Liver (tissue), 9 donors: ENCODE results near the gene TMC1. TPM values are rescaled to one million over a fixed set of nuclear protein-coding genes. Genes with fewer than 3 reads are reported as not detected.

Experiments used
- DNase-seq: peaks from one replicate; pipeline ENCODE4 v3.0.0-alpha.2; 2017; ENCODE audit warnings: low spot score
- H3K27ac ChIP-seq, 2 donors: one replicate each; pipeline ENCODE4 v1.7.0; 2013; ENCODE audit warnings: inconsistent platforms in 2 of 2, low read length in 2 of 2, control low read depth in 1 of 2, low read depth in 1 of 2, mild to moderate bottlenecking in 1 of 2
- H3K27me3 ChIP-seq, 4 donors: one replicate each; pipeline versions ENCODE4 v1.6.1 to v1.7.0; 2013; ENCODE audit warnings: low read length in 3 of 4, inconsistent platforms in 1 of 4, mild to moderate bottlenecking in 1 of 4, moderate library complexity in 1 of 4; ENCODE audit not compliant: control insufficient read depth in 4 of 4, insufficient read depth in 4 of 4
- H3K36me3 ChIP-seq, 4 donors: one replicate each; pipeline versions ENCODE4 v1.6.1 to v1.7.0; 2013; ENCODE audit warnings: low read length in 3 of 4, mild to moderate bottlenecking in 3 of 4, low read depth in 1 of 4, moderate library complexity in 1 of 4; ENCODE audit not compliant: control insufficient read depth in 4 of 4, insufficient read depth in 3 of 4
- H3K4me1 ChIP-seq, 4 donors: one replicate each; pipeline versions ENCODE4 v1.6.1 to v1.7.0; 2013; ENCODE audit warnings: low read length in 3 of 4, mild to moderate bottlenecking in 3 of 4, moderate library complexity in 1 of 4; ENCODE audit not compliant: control insufficient read depth in 4 of 4, insufficient read depth in 4 of 4
- H3K4me3 ChIP-seq, 3 donors: one replicate each; pipeline versions ENCODE4 v1.6.1 to v1.7.0; 2013; ENCODE audit warnings: low read length in 3 of 3, control low read depth in 1 of 3, low read depth in 1 of 3, mild to moderate bottlenecking in 1 of 3
- H3K9ac ChIP-seq, 2 donors: one replicate each; pipeline ENCODE4 v1.7.0; 2013; ENCODE audit warnings: low read length in 2 of 2, mild to moderate bottlenecking in 2 of 2, moderate library complexity in 2 of 2, control low read depth in 1 of 2, low read depth in 1 of 2
- H3K9me3 ChIP-seq, 4 donors: one replicate each; pipeline versions ENCODE4 v1.6.1 to v1.7.0; 2013; ENCODE audit warnings: low read length in 3 of 4; ENCODE audit not compliant: control insufficient read depth in 4 of 4
- EGR1 ChIP-seq, 2 donors: IDR thresholded peaks; 2 replicates each; pipeline ENCODE4 v1.6.1; 2016 to 2018; ENCODE audit warnings: antibody characterized with exemption in 2 of 2, low read depth in 2 of 2
- FOXA1 ChIP-seq: IDR thresholded peaks from 2 replicates; pipeline ENCODE4 v1.6.1; 2016; ENCODE audit warnings: antibody characterized with exemption
- FOXA2 ChIP-seq: IDR thresholded peaks from 2 replicates; pipeline ENCODE4 v1.6.1; 2016; ENCODE audit warnings: antibody characterized with exemption
- GABPA ChIP-seq, 2 donors: IDR thresholded peaks in 1 of 2; conservative IDR thresholded peaks in 1 of 2; 2 replicates each; pipeline ENCODE4 v1.6.1; 2016; ENCODE audit warnings: antibody characterized with exemption in 2 of 2, mild to moderate bottlenecking in 1 of 2, moderate library complexity in 1 of 2
- HNF4A ChIP-seq, 2 donors: conservative IDR thresholded peaks; 2 replicates each; pipeline ENCODE4 v1.6.1; 2016; ENCODE audit warnings: antibody characterized with exemption in 2 of 2, mild to moderate bottlenecking in 2 of 2
- HNF4G ChIP-seq: IDR thresholded peaks from 2 replicates; pipeline ENCODE4 v1.6.1; 2016; ENCODE audit warnings: antibody characterized with exemption
- JUND ChIP-seq, 2 donors: IDR thresholded peaks; 2 replicates each; pipeline ENCODE4 v1.6.1; 2016; ENCODE audit warnings: antibody characterized with exemption in 2 of 2
- NR2F2 ChIP-seq: IDR thresholded peaks from 2 replicates; pipeline ENCODE4 v1.6.1; 2016; ENCODE audit warnings: antibody characterized with exemption
- RAD21 ChIP-seq, 2 donors: IDR thresholded peaks; 2 replicates each; pipeline ENCODE4 v1.6.1; 2016; ENCODE audit warnings: antibody characterized with exemption in 2 of 2, mild to moderate bottlenecking in 2 of 2
- RXRA ChIP-seq, 2 donors: IDR thresholded peaks; 2 replicates each; pipeline ENCODE4 v1.6.1; 2017 to 2018; ENCODE audit warnings: antibody characterized with exemption in 2 of 2, mild to moderate bottlenecking in 1 of 2
- SP1 ChIP-seq: IDR thresholded peaks from 2 replicates; pipeline ENCODE4 v1.6.1; 2018; ENCODE audit warnings: antibody characterized with exemption, mild to moderate bottlenecking
- TAF1 ChIP-seq: conservative IDR thresholded peaks from 2 replicates; pipeline ENCODE4 v1.6.1; 2016; ENCODE audit warnings: antibody characterized with exemption, mild to moderate bottlenecking
- YY1 ChIP-seq: IDR thresholded peaks from 2 replicates; pipeline ENCODE4 v1.6.1; 2016; ENCODE audit warnings: antibody characterized with exemption, mild to moderate bottlenecking
- polyA plus RNA-seq, 2 donors: library from polyadenylated mRNA; stranded (reverse) in 1 of 2; unstranded in 1 of 2; fragments of 200-250 nt in 1 of 2; fragments of >200 nt in 1 of 2; fragmentation: Nextera tagmentation in 1 of 2; extraction: Ambion mirVana in 1 of 2; gene quantifications; one replicate each; pipeline versions ENCODE4 v1.2.1 to v1.2.3, GENCODE V29; 2013 to 2015
- total RNA-seq, 2 donors: library from RNA; depleted of rRNA; stranded (reverse); fragments of >200 nt; gene quantifications; one replicate each; pipeline ENCODE4 v1.2.3, GENCODE V29; 2014
- TF ChIP-seq, protein P1 (sequence below): IDR thresholded peaks from 2 replicates; pipeline ENCODE4 v1.6.1; 2016; ENCODE audit warnings: antibody characterized with exemption
- TF ChIP-seq, protein P2 (sequence below): IDR thresholded peaks from 2 replicates; pipeline ENCODE4 v1.6.1; 2016; ENCODE audit warnings: antibody characterized with exemption
- TF ChIP-seq, protein P3 (sequence below): IDR thresholded peaks from 2 replicates; pipeline ENCODE4 v1.6.1; 2016; ENCODE audit warnings: antibody characterized with exemption, mild to moderate bottlenecking
- TF ChIP-seq, protein P4 (sequence below): IDR thresholded peaks from 2 replicates; pipeline ENCODE4 v1.6.1; 2016; ENCODE audit warnings: antibody characterized with exemption
- TF ChIP-seq, protein P5 (sequence below): fragments of 150-350 bp; IDR thresholded peaks from 2 replicates; pipeline ENCODE4 v1.5.1; 2017; ENCODE audit warnings: improper control_type of control experiment, low read depth, low read length; ENCODE audit not compliant: missing input control
- donor health status: healthy.
- donor health status: healthy.
- donor health status: healthy.
- donor health status: healthy.
- donor health status: healthy.

The TMC1 gene
- total and polyA plus RNA-seq, 4 donors = 0.09 TPM; not detected in 3

DNA sequence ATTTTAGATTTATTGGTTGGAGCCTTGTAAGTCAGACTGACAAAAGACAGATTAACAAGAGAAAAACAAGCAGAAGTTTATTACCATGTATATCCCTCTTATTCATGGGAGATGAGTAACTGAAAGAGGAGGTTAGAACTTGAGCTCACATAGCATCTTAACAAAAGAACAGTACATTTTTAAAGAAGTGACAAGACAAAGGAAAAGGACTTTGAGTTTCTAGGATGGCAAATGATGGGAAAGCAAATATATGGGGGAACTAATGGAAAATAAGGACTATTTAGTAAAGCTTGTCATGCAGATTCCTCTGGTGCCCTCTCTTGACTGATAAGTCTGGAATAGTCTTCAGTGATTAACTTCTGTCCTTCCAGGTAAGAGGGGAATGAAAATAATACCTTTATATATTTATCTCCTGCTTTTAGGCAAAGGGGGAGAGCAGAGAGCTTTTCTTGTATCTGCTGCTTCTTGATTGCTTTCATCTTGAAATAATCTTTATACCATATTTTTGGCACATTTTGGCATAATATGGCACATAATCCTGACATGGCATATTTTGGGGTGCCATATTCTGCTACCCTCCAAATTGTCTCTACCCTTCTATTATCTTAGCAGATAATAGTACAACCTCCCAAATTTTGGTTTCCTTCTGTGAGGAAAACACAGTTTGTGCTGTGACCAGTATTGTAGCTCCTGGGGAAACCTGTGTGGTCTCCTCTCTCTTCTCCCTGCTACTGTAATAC is 206.8 kb downstream of the TMC1 start:
- no peak overlapping the region for H3K4me3 ChIP-seq
- H3K36me3 ChIP-seq = no peaks in the 10 kb centered on the region
- no peaks in the 10 kb centered on the region for H3K27me3 ChIP-seq
- no peaks in the 10 kb centered on the region for H3K9me3 ChIP-seq
- no peak for TF ChIP-seq EGR1 (IDR thresholded peaks at IDR 0.05; ENCODE audit: low read depth in 2 of 2)
- no peak for TF ChIP-seq FOXA1
- no peak for TF ChIP-seq SP1
- TF ChIP-seq, protein P1, sequence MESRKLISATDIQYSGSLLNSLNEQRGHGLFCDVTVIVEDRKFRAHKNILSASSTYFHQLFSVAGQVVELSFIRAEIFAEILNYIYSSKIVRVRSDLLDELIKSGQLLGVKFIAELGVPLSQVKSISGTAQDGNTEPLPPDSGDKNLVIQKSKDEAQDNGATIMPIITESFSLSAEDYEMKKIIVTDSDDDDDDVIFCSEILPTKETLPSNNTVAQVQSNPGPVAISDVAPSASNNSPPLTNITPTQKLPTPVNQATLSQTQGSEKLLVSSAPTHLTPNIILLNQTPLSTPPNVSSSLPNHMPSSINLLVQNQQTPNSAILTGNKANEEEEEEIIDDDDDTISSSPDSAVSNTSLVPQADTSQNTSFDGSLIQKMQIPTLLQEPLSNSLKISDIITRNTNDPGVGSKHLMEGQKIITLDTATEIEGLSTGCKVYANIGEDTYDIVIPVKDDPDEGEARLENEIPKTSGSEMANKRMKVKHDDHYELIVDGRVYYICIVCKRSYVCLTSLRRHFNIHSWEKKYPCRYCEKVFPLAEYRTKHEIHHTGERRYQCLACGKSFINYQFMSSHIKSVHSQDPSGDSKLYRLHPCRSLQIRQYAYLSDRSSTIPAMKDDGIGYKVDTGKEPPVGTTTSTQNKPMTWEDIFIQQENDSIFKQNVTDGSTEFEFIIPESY = no peak
- TF ChIP-seq TAF1 = no peak
- no peak for TF ChIP-seq RAD21 (IDR thresholded peaks at IDR 0.05)
- no peak for TF ChIP-seq HNF4G
- TF ChIP-seq JUND (IDR thresholded peaks at IDR 0.05) = no peak
- no peak for TF ChIP-seq RXRA (IDR thresholded peaks at IDR 0.05)
- TF ChIP-seq NR2F2 = no peak
- no peak for TF ChIP-seq GABPA (IDR thresholded peaks at IDR 0.05 in 1 of 2, conservative IDR thresholded peaks at IDR 0.05 in 1 of 2)
- no peak for TF ChIP-seq FOXA2
- TF ChIP-seq, protein P2, sequence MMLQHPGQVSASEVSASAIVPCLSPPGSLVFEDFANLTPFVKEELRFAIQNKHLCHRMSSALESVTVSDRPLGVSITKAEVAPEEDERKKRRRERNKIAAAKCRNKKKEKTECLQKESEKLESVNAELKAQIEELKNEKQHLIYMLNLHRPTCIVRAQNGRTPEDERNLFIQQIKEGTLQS = no peak
- no peak for TF ChIP-seq YY1
- TF ChIP-seq HNF4A (conservative IDR thresholded peaks at IDR 0.05) = no peak
- TF ChIP-seq, protein P3, sequence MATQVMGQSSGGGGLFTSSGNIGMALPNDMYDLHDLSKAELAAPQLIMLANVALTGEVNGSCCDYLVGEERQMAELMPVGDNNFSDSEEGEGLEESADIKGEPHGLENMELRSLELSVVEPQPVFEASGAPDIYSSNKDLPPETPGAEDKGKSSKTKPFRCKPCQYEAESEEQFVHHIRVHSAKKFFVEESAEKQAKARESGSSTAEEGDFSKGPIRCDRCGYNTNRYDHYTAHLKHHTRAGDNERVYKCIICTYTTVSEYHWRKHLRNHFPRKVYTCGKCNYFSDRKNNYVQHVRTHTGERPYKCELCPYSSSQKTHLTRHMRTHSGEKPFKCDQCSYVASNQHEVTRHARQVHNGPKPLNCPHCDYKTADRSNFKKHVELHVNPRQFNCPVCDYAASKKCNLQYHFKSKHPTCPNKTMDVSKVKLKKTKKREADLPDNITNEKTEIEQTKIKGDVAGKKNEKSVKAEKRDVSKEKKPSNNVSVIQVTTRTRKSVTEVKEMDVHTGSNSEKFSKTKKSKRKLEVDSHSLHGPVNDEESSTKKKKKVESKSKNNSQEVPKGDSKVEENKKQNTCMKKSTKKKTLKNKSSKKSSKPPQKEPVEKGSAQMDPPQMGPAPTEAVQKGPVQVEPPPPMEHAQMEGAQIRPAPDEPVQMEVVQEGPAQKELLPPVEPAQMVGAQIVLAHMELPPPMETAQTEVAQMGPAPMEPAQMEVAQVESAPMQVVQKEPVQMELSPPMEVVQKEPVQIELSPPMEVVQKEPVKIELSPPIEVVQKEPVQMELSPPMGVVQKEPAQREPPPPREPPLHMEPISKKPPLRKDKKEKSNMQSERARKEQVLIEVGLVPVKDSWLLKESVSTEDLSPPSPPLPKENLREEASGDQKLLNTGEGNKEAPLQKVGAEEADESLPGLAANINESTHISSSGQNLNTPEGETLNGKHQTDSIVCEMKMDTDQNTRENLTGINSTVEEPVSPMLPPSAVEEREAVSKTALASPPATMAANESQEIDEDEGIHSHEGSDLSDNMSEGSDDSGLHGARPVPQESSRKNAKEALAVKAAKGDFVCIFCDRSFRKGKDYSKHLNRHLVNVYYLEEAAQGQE = no peak
- TF ChIP-seq, protein P4, sequence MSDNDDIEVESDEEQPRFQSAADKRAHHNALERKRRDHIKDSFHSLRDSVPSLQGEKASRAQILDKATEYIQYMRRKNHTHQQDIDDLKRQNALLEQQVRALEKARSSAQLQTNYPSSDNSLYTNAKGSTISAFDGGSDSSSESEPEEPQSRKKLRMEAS = no peak
- TF ChIP-seq, protein P5, sequence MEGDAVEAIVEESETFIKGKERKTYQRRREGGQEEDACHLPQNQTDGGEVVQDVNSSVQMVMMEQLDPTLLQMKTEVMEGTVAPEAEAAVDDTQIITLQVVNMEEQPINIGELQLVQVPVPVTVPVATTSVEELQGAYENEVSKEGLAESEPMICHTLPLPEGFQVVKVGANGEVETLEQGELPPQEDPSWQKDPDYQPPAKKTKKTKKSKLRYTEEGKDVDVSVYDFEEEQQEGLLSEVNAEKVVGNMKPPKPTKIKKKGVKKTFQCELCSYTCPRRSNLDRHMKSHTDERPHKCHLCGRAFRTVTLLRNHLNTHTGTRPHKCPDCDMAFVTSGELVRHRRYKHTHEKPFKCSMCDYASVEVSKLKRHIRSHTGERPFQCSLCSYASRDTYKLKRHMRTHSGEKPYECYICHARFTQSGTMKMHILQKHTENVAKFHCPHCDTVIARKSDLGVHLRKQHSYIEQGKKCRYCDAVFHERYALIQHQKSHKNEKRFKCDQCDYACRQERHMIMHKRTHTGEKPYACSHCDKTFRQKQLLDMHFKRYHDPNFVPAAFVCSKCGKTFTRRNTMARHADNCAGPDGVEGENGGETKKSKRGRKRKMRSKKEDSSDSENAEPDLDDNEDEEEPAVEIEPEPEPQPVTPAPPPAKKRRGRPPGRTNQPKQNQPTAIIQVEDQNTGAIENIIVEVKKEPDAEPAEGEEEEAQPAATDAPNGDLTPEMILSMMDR = no peak
- no peak for DNase-seq
- H3K27ac ChIP-seq = no peak overlapping the region
- no peaks in the 10 kb centered on the region for H3K4me1 ChIP-seq
- no peak overlapping the region for H3K9ac ChIP-seq
